ENCODE results near the gene SWAP70. TPM values are rescaled to one million over a fixed set of nuclear protein-coding genes. Genes with fewer than 3 reads are reported as not detected.

The SWAP70 gene
- total RNA-seq, 1 experiment from 2014 or later: 19.9 TPM

GRCh38 chr11:9728058-9728457 is 64.2 kb downstream of the SWAP70 start:
- no peak for TF ChIP-seq CTCF (IDR thresholded peaks at IDR 0.05; ENCODE audit: unreplicated experiment)
- CTCF ChIA-PET: interaction anchor here (0.6 kb wide), 1 partner anchor 242 kb away, joined by 3 read pairs; no protein-coding TSS in a partner anchor
- DNase-seq: no peak
- H3K27me3 Mint-ChIP-seq (ENCODE audit: unreplicated experiment): no peaks in the 10 kb centered on the region
- H3K9me3 Mint-ChIP-seq (ENCODE audit: low read depth, unreplicated experiment): no peaks in the 10 kb centered on the region
- H3K4me1 Mint-ChIP-seq (ENCODE audit: low read depth, unreplicated experiment): peaks cover 9% of the 10 kb centered on the region
- no TSS peak for BruUV-seq (replicated peaks)
- H3K4me3 Mint-ChIP-seq (ENCODE audit: low read depth, unreplicated experiment): no peak overlapping the region
- no peaks in the 10 kb centered on the region for H3K36me3 Mint-ChIP-seq (ENCODE audit: insufficient read depth, unreplicated experiment)
- intact Hi-C loops (cut with micrococcal nuclease; ENCODE audit: unreplicated experiment): no loop called here
- no peak overlapping the region for H3K27ac Mint-ChIP-seq (ENCODE audit: unreplicated experiment)

- BruUV-seq (replicated peaks): no TSS peak
- intact Hi-C loops (cut with micrococcal nuclease; ENCODE audit: unreplicated experiment): no loop called here
- TF ChIP-seq CTCF (IDR thresholded peaks at IDR 0.05; ENCODE audit: unreplicated experiment): no peak
- Mint-ChIP-seq H3K4me1 (ENCODE audit: low read depth, unreplicated experiment) (peaks cover 11% of the 10 kb centered on the region), H3K27me3 (ENCODE audit: unreplicated experiment) (no peaks in the 10 kb centered on the region), H3K36me3 (ENCODE audit: insufficient read depth, unreplicated experiment) (peaks cover under 1% of the 10 kb centered on the region), H3K27ac (ENCODE audit: unreplicated experiment) (no peak overlapping the region), H3K9me3 (ENCODE audit: low read depth, unreplicated experiment) (no peaks in the 10 kb centered on the region), H3K4me3 (ENCODE audit: low read depth, unreplicated experiment) (no peak overlapping the region)
- CTCF ChIA-PET: no interaction called here
- DNase-seq: no peak
Measured at GRCh38 chr11:9731256-9731655, 67.4 kb downstream of the SWAP70 start.

GRCh38 chr11:9732453-9732852 is 68.6 kb downstream of the SWAP70 start:
- no peaks in the 10 kb centered on the region for H3K27me3 Mint-ChIP-seq (ENCODE audit: unreplicated experiment)
- H3K4me1 Mint-ChIP-seq (ENCODE audit: low read depth, unreplicated experiment): peaks cover 9% of the 10 kb centered on the region
- H3K27ac Mint-ChIP-seq (ENCODE audit: unreplicated experiment): no peak overlapping the region
- peaks cover 4% of the 10 kb centered on the region for H3K36me3 Mint-ChIP-seq (ENCODE audit: insufficient read depth, unreplicated experiment)
- H3K9me3 Mint-ChIP-seq (ENCODE audit: low read depth, unreplicated experiment): no peaks in the 10 kb centered on the region
- no peak for TF ChIP-seq CTCF (IDR thresholded peaks at IDR 0.05; ENCODE audit: unreplicated experiment)
- H3K4me3 Mint-ChIP-seq (ENCODE audit: low read depth, unreplicated experiment): no peak overlapping the region
- DNase-seq: no peak
- no TSS peak for BruUV-seq (replicated peaks)
- CTCF ChIA-PET: no interaction called here
- intact Hi-C loops (cut with micrococcal nuclease; ENCODE audit: unreplicated experiment): no loop called here

- no peak overlapping the region for H3K27ac Mint-ChIP-seq (ENCODE audit: unreplicated experiment)
- H3K4me3 Mint-ChIP-seq (ENCODE audit: low read depth, unreplicated experiment): no peak overlapping the region
- CTCF ChIA-PET: no interaction called here
- DNase-seq: no peak
- H3K9me3 Mint-ChIP-seq (ENCODE audit: low read depth, unreplicated experiment): no peaks in the 10 kb centered on the region
- H3K36me3 Mint-ChIP-seq (ENCODE audit: insufficient read depth, unreplicated experiment): peaks cover 4% of the 10 kb centered on the region
- intact Hi-C loops (cut with micrococcal nuclease; ENCODE audit: unreplicated experiment): no loop called here
- H3K4me1 Mint-ChIP-seq (ENCODE audit: low read depth, unreplicated experiment): peaks cover 11% of the 10 kb centered on the region
- no peaks in the 10 kb centered on the region for H3K27me3 Mint-ChIP-seq (ENCODE audit: unreplicated experiment)
- TF ChIP-seq CTCF (IDR thresholded peaks at IDR 0.05; ENCODE audit: unreplicated experiment): no peak
- no TSS peak for BruUV-seq (replicated peaks)
Measured at GRCh38 chr11:9733212-9733611, 69.3 kb downstream of the SWAP70 start.
